MM.1S (cell line): ENCODE data around the gene PLXND1.

Experiments used
- DNase-seq: peaks from one replicate; pipeline ENCODE4 v3.0.0-alpha.2; 2015
- H2AFZ ChIP-seq: fragments of 300-600 bp; sonication (generic); 2 replicates; pipeline ENCODE4 v1.6.0; 2016; ENCODE audit warnings: antibody characterized with exemption, low read length
- H3F3A ChIP-seq: fragments of 300-600 bp; sonication (generic); 2 replicates; pipeline ENCODE4 v1.6.1; 2016; ENCODE audit warnings: mild to moderate bottlenecking, antibody characterized with exemption, low read length, moderate library complexity, mixed read lengths; ENCODE audit not compliant: insufficient read depth
- H3K27ac ChIP-seq: fragments of 300-600 bp; sonication (generic); 2 replicates; pipeline ENCODE4 v1.5.1; 2016; ENCODE audit warnings: mild to moderate bottlenecking, low read length
- H3K27me3 ChIP-seq: fragments of 300-600 bp; sonication (generic); replicated peaks from 2 replicates; pipeline ENCODE4 v1.6.0; 2016; ENCODE audit warnings: low read length; ENCODE audit not compliant: insufficient read depth
- H3K36me3 ChIP-seq: fragments of 300-600 bp; sonication (generic); replicated peaks from 2 replicates; pipeline ENCODE4 v1.6.1; 2016; ENCODE audit warnings: mild to moderate bottlenecking, low read length, mixed read lengths; ENCODE audit not compliant: insufficient read depth
- H3K4me1 ChIP-seq: fragments of 300-600 bp; sonication (generic); 2 replicates; pipeline ENCODE4 v1.6.1; 2016; ENCODE audit warnings: low read length, mixed read lengths
- H3K4me2 ChIP-seq: fragments of 300-600 bp; sonication (generic); 2 replicates; pipeline ENCODE4 v1.6.0; 2016; ENCODE audit warnings: low read depth, low read length
- H3K4me3 ChIP-seq: fragments of 300-600 bp; sonication (generic); 2 replicates; pipeline ENCODE4 v1.5.1; 2016; ENCODE audit warnings: low read length, mixed read lengths
- H3K79me2 ChIP-seq: fragments of 300-600 bp; sonication (generic); 2 replicates; pipeline ENCODE4 v1.6.1; 2016; ENCODE audit warnings: mixed run types, low read length, mixed read lengths
- H3K9ac ChIP-seq: fragments of 300-600 bp; sonication (generic); 2 replicates; pipeline ENCODE4 v1.6.1; 2016; ENCODE audit warnings: low read length, mixed read lengths
- H3K9me2 ChIP-seq: fragments of 300-600 bp; sonication (generic); replicated peaks from 2 replicates; pipeline ENCODE4 v1.6.1; 2016; ENCODE audit warnings: mild to moderate bottlenecking, low read length, mixed read lengths; ENCODE audit not compliant: insufficient read depth
- H3K9me3 ChIP-seq: fragments of 300-600 bp; sonication (generic); replicated peaks from 2 replicates; pipeline ENCODE4 v1.6.1; 2016; ENCODE audit warnings: mild to moderate bottlenecking, low read length, mixed read lengths; ENCODE audit not compliant: insufficient read depth
- H4K20me1 ChIP-seq: fragments of 300-600 bp; sonication (generic); 2 replicates; pipeline ENCODE4 v1.6.1; 2016; ENCODE audit warnings: mild to moderate bottlenecking, low read length, moderate library complexity, mixed read lengths; ENCODE audit not compliant: insufficient read depth
- EZH2 ChIP-seq: fragments of 300-600 bp; sonication (generic); optimal IDR thresholded peaks from 2 replicates; pipeline ENCODE3; 2017; ENCODE audit warnings: low read depth, mild to moderate bottlenecking, antibody characterized with exemption, low read length, mixed read lengths
- EZH2phosphoT487 ChIP-seq: fragments of 300-600 bp; sonication (generic); IDR thresholded peaks from 2 replicates; pipeline ENCODE4 v1.6.1; 2018; ENCODE audit warnings: antibody characterized with exemption, low read length
- TF ChIP-seq, protein P1 (sequence below): fragments of 300-600 bp; sonication (generic); IDR thresholded peaks from 2 replicates; pipeline ENCODE4 v1.5.1; 2016; ENCODE audit warnings: antibody characterized with exemption, low read length, mixed read lengths

Gene PLXND1

DNA sequence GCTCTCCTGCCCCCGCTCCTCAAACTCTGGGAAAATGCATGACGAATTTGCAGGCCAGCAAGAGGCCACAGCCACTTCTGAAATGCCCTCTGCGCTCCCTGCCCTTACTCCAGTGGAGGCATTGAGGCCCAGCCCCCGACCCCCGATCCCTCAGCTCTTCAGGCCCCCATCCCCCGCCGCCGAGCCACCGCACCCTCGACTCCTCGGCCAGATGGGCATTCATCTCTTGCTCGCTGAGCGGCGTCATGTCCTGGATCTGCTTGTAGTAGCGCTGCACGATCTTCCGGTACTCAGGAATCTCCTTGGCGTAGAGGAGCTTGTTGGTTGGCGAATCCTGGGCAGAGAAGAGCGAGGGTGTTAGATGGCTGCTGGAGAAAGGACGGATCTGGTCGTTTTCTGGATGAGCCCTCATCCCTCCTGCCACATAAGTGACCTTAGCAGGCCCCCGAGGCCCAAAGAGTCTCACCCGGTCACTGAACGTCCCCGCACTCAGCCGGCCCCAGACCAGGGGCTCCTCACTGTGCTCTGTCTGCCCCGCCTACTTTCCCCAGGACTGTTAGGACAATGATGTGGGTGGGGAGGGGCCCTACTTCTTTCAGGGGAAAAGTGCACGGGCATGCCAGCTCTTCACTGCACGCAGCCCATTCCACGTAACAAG lies 49.5 kb downstream of the PLXND1 start:
- H3K27me3 ChIP-seq, result no peaks in the 10 kb centered on the region
- no peaks in the 10 kb centered on the region for H4K20me1 ChIP-seq
- TF ChIP-seq EZH2 (no peak), EZH2phosphoT487 (no peak)
- TF ChIP-seq, protein P1, sequence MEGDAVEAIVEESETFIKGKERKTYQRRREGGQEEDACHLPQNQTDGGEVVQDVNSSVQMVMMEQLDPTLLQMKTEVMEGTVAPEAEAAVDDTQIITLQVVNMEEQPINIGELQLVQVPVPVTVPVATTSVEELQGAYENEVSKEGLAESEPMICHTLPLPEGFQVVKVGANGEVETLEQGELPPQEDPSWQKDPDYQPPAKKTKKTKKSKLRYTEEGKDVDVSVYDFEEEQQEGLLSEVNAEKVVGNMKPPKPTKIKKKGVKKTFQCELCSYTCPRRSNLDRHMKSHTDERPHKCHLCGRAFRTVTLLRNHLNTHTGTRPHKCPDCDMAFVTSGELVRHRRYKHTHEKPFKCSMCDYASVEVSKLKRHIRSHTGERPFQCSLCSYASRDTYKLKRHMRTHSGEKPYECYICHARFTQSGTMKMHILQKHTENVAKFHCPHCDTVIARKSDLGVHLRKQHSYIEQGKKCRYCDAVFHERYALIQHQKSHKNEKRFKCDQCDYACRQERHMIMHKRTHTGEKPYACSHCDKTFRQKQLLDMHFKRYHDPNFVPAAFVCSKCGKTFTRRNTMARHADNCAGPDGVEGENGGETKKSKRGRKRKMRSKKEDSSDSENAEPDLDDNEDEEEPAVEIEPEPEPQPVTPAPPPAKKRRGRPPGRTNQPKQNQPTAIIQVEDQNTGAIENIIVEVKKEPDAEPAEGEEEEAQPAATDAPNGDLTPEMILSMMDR, result no peak
- H3K79me2 ChIP-seq, result no peaks in the 10 kb centered on the region
- H3K4me2 ChIP-seq, result no peak overlapping the region
- no peaks in the 10 kb centered on the region for H3F3A ChIP-seq
- H3K9me3 ChIP-seq, result no peaks in the 10 kb centered on the region
- no peak overlapping the region for H3K27ac ChIP-seq
- no peak overlapping the region for H3K9ac ChIP-seq
- H3K4me1 ChIP-seq, result peaks cover 7% of the 10 kb centered on the region
- H3K4me3 ChIP-seq, result no peak overlapping the region
- no peaks in the 10 kb centered on the region for H3K9me2 ChIP-seq
- DNase-seq, result no peak
- no peak overlapping the region for H2AFZ ChIP-seq
- H3K36me3 ChIP-seq, result no peaks in the 10 kb centered on the region

DNA sequence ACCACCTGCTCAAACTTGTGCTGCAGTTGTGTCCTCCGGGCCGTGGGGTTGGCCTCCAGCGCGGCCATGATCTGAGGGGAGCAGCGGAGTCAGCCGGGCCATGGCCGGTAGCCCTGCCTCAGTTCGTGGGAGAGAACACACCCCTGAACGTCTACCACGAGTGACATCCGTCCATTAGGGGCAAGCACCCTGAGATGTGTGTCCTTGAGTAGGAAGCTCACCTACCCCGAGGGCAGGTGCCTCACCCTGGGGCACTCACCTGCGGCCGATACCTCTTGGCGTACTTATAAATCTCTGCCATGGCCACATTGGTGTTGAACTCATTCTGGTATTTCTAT lies 50.1 kb downstream of the PLXND1 start:
- Histone ChIP-seq H3K79me2 (no peaks in the 10 kb centered on the region), H3K9me3 (no peaks in the 10 kb centered on the region), H4K20me1 (no peaks in the 10 kb centered on the region), H3K4me2 (no peak overlapping the region), H3K4me1 (peaks cover 7% of the 10 kb centered on the region), H3K4me3 (no peak overlapping the region), H3K36me3 (no peaks in the 10 kb centered on the region), H3K9ac (no peak overlapping the region), H3K27ac (no peak overlapping the region), H3K27me3 (no peaks in the 10 kb centered on the region), H2AFZ (no peak overlapping the region), H3K9me2 (no peaks in the 10 kb centered on the region), H3F3A (no peaks in the 10 kb centered on the region)
- DNase-seq, result no peak
- TF ChIP-seq EZH2phosphoT487, result no peak

DNA sequence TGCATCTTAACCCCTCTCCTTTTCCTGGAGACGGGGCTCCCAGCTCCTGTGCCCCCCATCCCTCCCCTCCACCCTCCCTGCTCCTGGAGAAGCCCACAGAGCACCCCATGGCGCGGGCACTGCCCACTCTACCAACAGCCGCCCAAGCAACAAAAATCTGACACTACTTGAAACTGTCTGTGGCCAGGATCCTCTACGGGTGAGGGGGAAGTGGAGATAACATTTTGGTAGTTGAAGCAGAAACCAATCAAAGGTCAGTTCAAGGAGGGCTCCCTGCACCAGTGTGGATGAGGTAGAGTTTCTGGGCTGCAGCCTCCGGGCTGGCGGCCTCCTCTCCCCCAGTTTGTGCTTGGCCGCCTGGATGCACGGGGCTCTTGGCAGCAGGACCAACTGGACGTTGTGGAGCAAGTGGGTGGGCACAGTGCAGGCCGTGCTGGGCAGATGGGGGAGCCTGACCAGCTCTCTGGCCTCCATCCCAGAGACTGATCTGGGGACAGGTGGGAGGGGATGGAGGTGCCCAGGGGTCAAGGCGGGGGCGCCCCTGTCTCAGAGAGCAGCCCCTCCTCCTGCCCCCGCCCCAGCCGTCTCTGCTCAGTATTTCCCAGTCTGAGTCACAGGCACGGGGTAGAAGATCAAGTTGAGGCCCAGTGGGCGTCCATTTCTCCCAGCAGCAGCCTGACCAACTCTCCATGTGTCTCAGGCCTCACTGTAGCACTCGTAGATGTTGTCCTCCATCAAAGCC lies 50.7 kb downstream of the PLXND1 start:
- no peaks in the 10 kb centered on the region for H4K20me1 ChIP-seq
- TF ChIP-seq, protein P1, result no peak
- TF ChIP-seq EZH2 (no peak), EZH2phosphoT487 (no peak)
- no peaks in the 10 kb centered on the region for H3K27me3 ChIP-seq
- no peak overlapping the region for H3K4me2 ChIP-seq
- no peaks in the 10 kb centered on the region for H3K9me3 ChIP-seq
- no peaks in the 10 kb centered on the region for H3K9me2 ChIP-seq
- H3K79me2 ChIP-seq, result no peaks in the 10 kb centered on the region
- no peak overlapping the region for H2AFZ ChIP-seq
- no peak overlapping the region for H3K9ac ChIP-seq
- no peak overlapping the region for H3K4me3 ChIP-seq
- no peak overlapping the region for H3K27ac ChIP-seq
- peaks cover 7% of the 10 kb centered on the region for H3K4me1 ChIP-seq
- H3K36me3 ChIP-seq, result no peaks in the 10 kb centered on the region
- no peaks in the 10 kb centered on the region for H3F3A ChIP-seq
- no peak for DNase-seq

- Histone ChIP-seq H3K27me3 (no peaks in the 10 kb centered on the region), H4K20me1 (no peaks in the 10 kb centered on the region), H3K36me3 (no peaks in the 10 kb centered on the region), H3K9ac (no peak overlapping the region), H3K27ac (no peak overlapping the region), H3K9me2 (no peaks in the 10 kb centered on the region), H2AFZ (no peak overlapping the region), H3K4me3 (no peak overlapping the region), H3K9me3 (no peaks in the 10 kb centered on the region), H3K4me1 (peaks cover 7% of the 10 kb centered on the region), H3K4me2 (no peak overlapping the region), H3K79me2 (no peaks in the 10 kb centered on the region), H3F3A (no peaks in the 10 kb centered on the region)
- TF ChIP-seq, protein P1, result no peak
- TF ChIP-seq EZH2 (no peak), EZH2phosphoT487 (no peak)
- DNase-seq, result no peak
These were observed 51.3 kb downstream of the PLXND1 start for GRCh38 chr3:129555153-129555550.
